ENCODE data around the gene SNIP1.

The SNIP1 gene

GRCh38 chr1:37487619-37487984 lies 66.5 kb downstream of the SNIP1 start:
- no peak for DNase-seq (ENCODE audit: low read depth)
- TF ChIP-seq CTCF (IDR thresholded peaks at IDR 0.05; ENCODE audit: control insufficient read depth, insufficient read depth, low read depth, low read length, missing control alignments) = no peak
- no peak overlapping the region for H3K4me3 ChIP-seq (ENCODE audit: control insufficient read depth, low read depth, low read length)

GRCh38 chr1:37486680-37487618 lies 67.1 kb downstream of the SNIP1 start:
- no peak overlapping the region for H3K4me3 ChIP-seq (ENCODE audit: control insufficient read depth, low read depth, low read length)
- no peak for DNase-seq (ENCODE audit: low read depth)
- TF ChIP-seq CTCF (IDR thresholded peaks at IDR 0.05; ENCODE audit: control insufficient read depth, insufficient read depth, low read depth, low read length, missing control alignments) = peak; percentile 99

- no peak overlapping the region for H3K4me3 ChIP-seq (ENCODE audit: control insufficient read depth, low read depth, low read length)
- no peak for DNase-seq (ENCODE audit: low read depth)
- TF ChIP-seq CTCF (IDR thresholded peaks at IDR 0.05; ENCODE audit: control insufficient read depth, insufficient read depth, low read depth, low read length, missing control alignments) = no peak
Measured at GRCh38 chr1:37485902-37486679, 68.0 kb downstream of the SNIP1 start.

All from AG09309 (cell line).